Measurements from ENCODE around the gene ANKRD24.
"Not testable (repeated sequence)": the region's sequence is repeated elsewhere in the genome, so short reads cannot be mapped to it uniquely, and the experiment has no call there.

Gene ANKRD24

GRCh38 chr19:4225885-4226284 lies 43.4 kb downstream of the ANKRD24 start:
- DNase-seq (ENCODE audit: low spot score) = no peak
- no peak for TF ChIP-seq CTCF (IDR thresholded peaks at IDR 0.05; ENCODE audit: extremely low read depth, insufficient read depth, missing control alignments)
- in situ Hi-C loops (cut with MboI; ENCODE audit: low pct_unique_long_range_greater_than_20kb, low sequenced_read_pairs, unreplicated experiment) = no loop called here

GRCh38 chr19:4227771-4228170 lies 45.3 kb downstream of the ANKRD24 start:
- no peak for DNase-seq (ENCODE audit: low spot score)
- no peak for TF ChIP-seq CTCF (IDR thresholded peaks at IDR 0.05; ENCODE audit: extremely low read depth, insufficient read depth, missing control alignments)
- in situ Hi-C loops (cut with MboI; ENCODE audit: low pct_unique_long_range_greater_than_20kb, low sequenced_read_pairs, unreplicated experiment) = no loop called here

- no peak for DNase-seq (ENCODE audit: low spot score)
- in situ Hi-C loops (cut with MboI; ENCODE audit: low pct_unique_long_range_greater_than_20kb, low sequenced_read_pairs, unreplicated experiment) = no loop called here
- TF ChIP-seq CTCF (IDR thresholded peaks at IDR 0.05; ENCODE audit: extremely low read depth, insufficient read depth, missing control alignments) = no peak
These were observed 46.3 kb downstream of the ANKRD24 start for GRCh38 chr19:4228765-4229178.

- in situ Hi-C loops (cut with MboI; ENCODE audit: low pct_unique_long_range_greater_than_20kb, low sequenced_read_pairs, unreplicated experiment) = no loop called here
- TF ChIP-seq CTCF (IDR thresholded peaks at IDR 0.05; ENCODE audit: extremely low read depth, insufficient read depth, missing control alignments) = no peak
- peak; percentile 83 for DNase-seq (ENCODE audit: low spot score)
These were observed 46.9 kb downstream of the ANKRD24 start, which contains the start of gene EBI3 for GRCh38 chr19:4229179-4229931. Gene EBI3 (plus strand): TSS chr19:4229523. CDS start chr19:4229551, 28 bp downstream.

- in situ Hi-C loops (cut with MboI; ENCODE audit: low pct_unique_long_range_greater_than_20kb, low sequenced_read_pairs, unreplicated experiment); DNase-seq (ENCODE audit: low spot score): not testable (repeated sequence)
These were observed 47.7 kb downstream of the ANKRD24 start for GRCh38 chr19:4230237-4230636.

GRCh38 chr19:4231521-4231920 lies 49.0 kb downstream of the ANKRD24 start:
- DNase-seq (ENCODE audit: low spot score); in situ Hi-C loops (cut with MboI; ENCODE audit: low pct_unique_long_range_greater_than_20kb, low sequenced_read_pairs, unreplicated experiment): not testable (repeated sequence)

GRCh38 chr19:4232139-4232538 lies 49.6 kb downstream of the ANKRD24 start:
- DNase-seq (ENCODE audit: low spot score); in situ Hi-C loops (cut with MboI; ENCODE audit: low pct_unique_long_range_greater_than_20kb, low sequenced_read_pairs, unreplicated experiment): not testable (repeated sequence)

- TF ChIP-seq CTCF (IDR thresholded peaks at IDR 0.05; ENCODE audit: extremely low read depth, insufficient read depth, missing control alignments) = no peak
- DNase-seq (ENCODE audit: low spot score) = no peak
- in situ Hi-C loops (cut with MboI; ENCODE audit: low pct_unique_long_range_greater_than_20kb, low sequenced_read_pairs, unreplicated experiment) = no loop called here
These were observed 50.3 kb downstream of the ANKRD24 start for GRCh38 chr19:4232614-4233281.
